Fibroblast of lung (primary cell): Measurements from ENCODE around the gene C19orf81. TPM values are rescaled to one million over a fixed set of nuclear protein-coding genes. Genes with fewer than 3 reads are reported as not detected.
"Not testable (repeated sequence)": the region's sequence is repeated elsewhere in the genome, so short reads cannot be mapped to it uniquely, and the experiment has no call there.

Experiments
- DNase-seq, 2 donors: peaks; one replicate each; pipeline versions ENCODE4 v3.0.0 to v3.0.0-alpha.2; 2010; ENCODE audit warnings: low read depth in 2 of 2
- H2AFZ ChIP-seq: 2 replicates; pipeline ENCODE4 v1.5.1; 2012; ENCODE audit warnings: low read length, control low read depth, inconsistent platforms
- H3K27ac ChIP-seq: 2 replicates; pipeline ENCODE4 v1.5.1; 2011; ENCODE audit warnings: low read length, control low read depth; ENCODE audit not compliant: insufficient read depth
- H3K27me3 ChIP-seq: 2 replicates; pipeline ENCODE4 v1.5.1; 2011; ENCODE audit warnings: mild to moderate bottlenecking, low read length; ENCODE audit not compliant: control insufficient read depth, insufficient read depth
- H3K36me3 ChIP-seq: 2 replicates; pipeline ENCODE4 v1.5.1; 2011; ENCODE audit warnings: low read length; ENCODE audit not compliant: control insufficient read depth, insufficient read depth
- H3K4me1 ChIP-seq: 2 replicates; pipeline ENCODE4 v1.5.1; 2011; ENCODE audit warnings: low read length; ENCODE audit not compliant: control insufficient read depth, insufficient read depth; ENCODE audit errors: extremely low read depth
- H3K4me2 ChIP-seq: 2 replicates; pipeline ENCODE4 v1.5.1; 2011; ENCODE audit warnings: low read length, control low read depth; ENCODE audit not compliant: insufficient read depth; ENCODE audit errors: extremely low read depth
- H3K4me3 ChIP-seq, 4 experiments: fragments of 200-600 bp in 1 of 4; sonication (generic) in 1 of 4; replicated peaks in 1 of 4; 2 replicates each; pipeline ENCODE4 v1.5.1; 2011 to 2016; ENCODE audit warnings: low read length in 4 of 4, low read depth in 3 of 4, mild to moderate bottlenecking in 3 of 4, control low read depth in 2 of 4, inconsistent platforms in 1 of 4, mixed read lengths in 1 of 4; ENCODE audit not compliant: insufficient read depth in 1 of 4; ENCODE audit errors: control extremely low read depth in 1 of 4
- H3K79me2 ChIP-seq: 2 replicates; pipeline ENCODE4 v1.5.1; 2012; ENCODE audit warnings: mild to moderate bottlenecking, low read length, inconsistent platforms; ENCODE audit not compliant: control insufficient read depth, insufficient read depth
- H3K9ac ChIP-seq: 2 replicates; pipeline ENCODE4 v1.5.1; 2011; ENCODE audit warnings: mild to moderate bottlenecking, low read length, control low read depth; ENCODE audit not compliant: insufficient read depth
- H3K9me3 ChIP-seq: 2 replicates; pipeline ENCODE4 v1.5.1; 2012; ENCODE audit warnings: low read depth, low read length; ENCODE audit not compliant: control insufficient read depth, insufficient read depth
- H4K20me1 ChIP-seq: 2 replicates; pipeline ENCODE4 v1.5.1; 2011; ENCODE audit warnings: low read length; ENCODE audit not compliant: control insufficient read depth, insufficient read depth; ENCODE audit errors: extremely low read depth
- CTCF ChIP-seq, 2 donors: IDR thresholded peaks in 1 of 2; conservative IDR thresholded peaks in 1 of 2; 1 replicate in 1 of 2; 2 replicates in 1 of 2; pipeline ENCODE4 v1.5.1; 2011 to 2012; ENCODE audit warnings: low read length in 2 of 2, control low read depth in 1 of 2, inconsistent platforms in 1 of 2, low read depth in 1 of 2, mild to moderate bottlenecking in 1 of 2
- EZH2 ChIP-seq: IDR thresholded peaks from 2 replicates; pipeline ENCODE4 v1.5.1; 2012; ENCODE audit warnings: low read length, control low read depth, mild to moderate bottlenecking; ENCODE audit errors: missing control alignments
- polyA plus RNA-seq, 2 donors: library from polyadenylated mRNA; depleted of rRNA in 1 of 2; stranded (reverse) in 1 of 2; unstranded in 1 of 2; fragments of >200 nt; gene quantifications; 2 replicates each; pipeline ENCODE4 v1.2.1, GENCODE V29; 2011 to 2012; ENCODE audit warnings: missing spikeins in 1 of 2
- total RNA-seq: library from RNA; depleted of rRNA; stranded (reverse); fragments of >200 nt; gene quantifications from 2 replicates; pipeline ENCODE4 v1.2.1, GENCODE V29; 2014

Gene C19orf81
- total and polyA plus RNA-seq, 2 donors (not counting 1 experiment from before 2014, with no cell fraction given) = not detected

GRCh38 chr19:50607388-50607787 is 41.9 kb upstream of the C19orf81 start:
- H3K27me3 ChIP-seq = no peaks in the 10 kb centered on the region
- DNase-seq = no peak
- no peak overlapping the region for H3K4me3 ChIP-seq
- H3K79me2 ChIP-seq = no peaks in the 10 kb centered on the region
- H3K9me3 ChIP-seq = no peaks in the 10 kb centered on the region
- H4K20me1 ChIP-seq = no peaks in the 10 kb centered on the region
- H3K9ac ChIP-seq = no peak overlapping the region
- H2AFZ ChIP-seq = no peak overlapping the region
- TF ChIP-seq EZH2 = no peak
- H3K36me3 ChIP-seq = no peaks in the 10 kb centered on the region
- no peak overlapping the region for H3K4me2 ChIP-seq
- no peak overlapping the region for H3K27ac ChIP-seq
- no peaks in the 10 kb centered on the region for H3K4me1 ChIP-seq

GRCh38 chr19:50607874-50608785 is 41.1 kb upstream of the C19orf81 start:
- Histone ChIP-seq H3K79me2 (no peaks in the 10 kb centered on the region), H3K27ac (no peak overlapping the region), H3K27me3 (no peaks in the 10 kb centered on the region), H4K20me1 (no peaks in the 10 kb centered on the region), H3K36me3 (no peaks in the 10 kb centered on the region), H2AFZ (no peak overlapping the region), H3K4me2 (no peak overlapping the region), H3K9me3 (no peaks in the 10 kb centered on the region), H3K9ac (no peak overlapping the region), H3K4me3 (no peak overlapping the region), H3K4me1 (no peaks in the 10 kb centered on the region)
- TF ChIP-seq EZH2 (no peak), CTCF (conservative IDR thresholded peaks at IDR 0.05 in 1 of 2, IDR thresholded peaks at IDR 0.05 in 1 of 2; ENCODE audit: low read depth in 1 of 2, low read length in 2 of 2) (peak; percentile 18 to 30)
- peak; percentile 32 to 42 for DNase-seq

GRCh38 chr19:50612504-50613404 is 36.5 kb upstream of the C19orf81 start:
- not testable (repeated sequence) for H3K27ac ChIP-seq, H3K36me3 ChIP-seq, H3K4me1 ChIP-seq, H2AFZ ChIP-seq, H4K20me1 ChIP-seq, H3K4me2 ChIP-seq, H3K9me3 ChIP-seq, H3K4me3 ChIP-seq, H3K27me3 ChIP-seq, H3K79me2 ChIP-seq, H3K9ac ChIP-seq, DNase-seq

- not testable (repeated sequence) for H4K20me1 ChIP-seq, H2AFZ ChIP-seq, H3K9me3 ChIP-seq, H3K36me3 ChIP-seq, H3K79me2 ChIP-seq, H3K4me1 ChIP-seq, H3K27me3 ChIP-seq, H3K4me2 ChIP-seq, DNase-seq, H3K27ac ChIP-seq, H3K9ac ChIP-seq, H3K4me3 ChIP-seq
These were observed 30.9 kb upstream of the C19orf81 start for GRCh38 chr19:50618379-50618778.

GRCh38 chr19:50619184-50619583 is 30.1 kb upstream of the C19orf81 start:
- H3K79me2 ChIP-seq, H3K4me2 ChIP-seq, H3K27me3 ChIP-seq, DNase-seq, H4K20me1 ChIP-seq, H3K27ac ChIP-seq, H2AFZ ChIP-seq, H3K9ac ChIP-seq, H3K4me1 ChIP-seq, H3K4me3 ChIP-seq, H3K9me3 ChIP-seq, H3K36me3 ChIP-seq: not testable (repeated sequence)
